HG02870 (cell line): ENCODE results near the gene NANS.
A peak's percentile ranks its signal among the peaks of the same experiment; 100 is the strongest.
"Not testable (repeated sequence)": the region's sequence is repeated elsewhere in the genome, so short reads cannot be mapped to it uniquely, and the experiment has no call there.

Source experiments
- ATAC-seq: cut with Tn5 transposase; IDR thresholded peaks from one replicate; pipeline ENCODE4 v1.9.1; 2021; ENCODE audit warnings: mild to moderate bottlenecking, moderate library complexity; ENCODE audit not compliant: unreplicated experiment

The NANS gene

DNA sequence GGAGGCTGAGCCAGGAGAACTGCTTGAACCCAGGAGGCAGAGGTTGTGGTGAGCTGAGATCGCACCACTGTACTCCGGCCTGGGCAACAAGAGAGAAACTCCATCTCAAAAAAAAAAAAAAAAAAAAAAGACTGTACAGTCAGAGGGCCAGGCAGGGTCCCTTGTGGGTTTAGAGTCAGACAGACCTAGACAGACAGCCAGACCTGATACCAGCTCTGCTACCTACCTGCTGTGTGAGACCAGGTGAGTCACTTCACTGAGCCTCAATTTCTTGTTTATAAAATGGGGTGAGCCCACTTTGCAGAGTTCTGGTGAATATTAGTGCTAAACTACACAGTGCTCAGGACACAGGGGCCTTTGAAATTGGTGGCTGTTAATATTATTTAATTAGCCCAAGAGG, 42.8 kb downstream of the NANS start:
- ATAC-seq: no peak

DNA sequence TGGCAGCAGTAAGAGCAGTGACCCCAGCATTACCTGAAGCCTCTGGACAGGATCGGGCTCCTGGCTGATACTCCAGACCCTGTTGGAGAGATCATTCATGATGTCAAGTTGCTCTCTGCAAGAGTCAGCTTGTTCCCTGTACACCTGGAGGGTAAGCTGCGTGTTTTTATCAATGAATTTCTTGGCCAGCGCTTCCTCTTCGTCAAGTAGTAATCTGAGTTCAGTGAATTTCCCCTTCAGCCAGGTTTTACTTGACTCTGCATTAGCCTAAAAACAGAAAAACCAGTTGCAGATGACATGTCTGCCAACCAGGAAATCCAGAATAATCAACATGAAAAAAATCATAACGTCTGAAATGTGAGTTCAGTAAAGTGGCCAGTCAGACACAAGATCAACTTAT, 43.4 kb downstream of the NANS start:
- no peak for ATAC-seq

DNA sequence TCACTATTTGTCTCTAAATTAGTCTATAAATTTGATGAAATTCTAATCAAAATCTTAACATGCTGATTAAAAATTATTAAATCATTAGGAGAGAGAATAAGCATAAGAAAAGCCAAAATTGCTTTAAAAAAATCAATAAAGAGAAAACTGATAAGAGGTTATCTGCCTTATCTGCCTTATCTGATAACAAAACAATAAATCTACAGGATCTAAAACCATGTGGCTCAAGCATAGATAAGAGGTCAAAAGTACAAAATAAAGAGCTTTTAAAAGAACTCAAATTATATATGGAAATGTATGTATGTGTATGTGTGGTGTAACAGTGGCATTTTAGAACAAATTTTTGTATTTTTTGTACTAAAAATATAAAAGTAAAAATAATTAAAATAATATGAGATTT, 43.9 kb downstream of the NANS start:
- no peak for ATAC-seq

GRCh38 chr9:98101416-98101815, 44.9 kb downstream of the NANS start:
- no peak for ATAC-seq

- ATAC-seq: peak; percentile 90
These were observed 45.3 kb downstream of the NANS start for GRCh38 chr9:98101868-98102273.

- no peak for ATAC-seq
These were observed 47.9 kb downstream of the NANS start for GRCh38 chr9:98104445-98104881.

DNA sequence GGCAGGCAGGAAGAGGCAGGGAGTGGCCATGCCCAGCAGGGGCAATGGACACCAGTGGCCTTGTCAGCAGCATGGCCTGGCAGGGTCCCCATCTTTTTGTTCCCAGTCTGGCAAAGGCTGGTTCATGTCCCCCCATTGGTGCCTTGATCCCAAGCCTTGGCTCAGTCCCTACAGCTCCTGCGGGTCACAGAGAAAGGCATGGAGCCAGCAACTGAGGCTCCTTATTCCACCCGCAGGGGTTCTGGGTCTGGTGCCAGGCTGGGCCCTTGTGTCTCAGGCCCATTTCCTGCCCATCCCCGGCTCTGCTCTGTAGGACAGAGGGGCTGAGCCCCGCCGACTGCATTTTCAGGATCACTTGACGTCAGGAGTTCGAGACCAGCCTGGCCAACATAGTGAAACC, 48.5 kb downstream of the NANS start:
- no peak for ATAC-seq

DNA sequence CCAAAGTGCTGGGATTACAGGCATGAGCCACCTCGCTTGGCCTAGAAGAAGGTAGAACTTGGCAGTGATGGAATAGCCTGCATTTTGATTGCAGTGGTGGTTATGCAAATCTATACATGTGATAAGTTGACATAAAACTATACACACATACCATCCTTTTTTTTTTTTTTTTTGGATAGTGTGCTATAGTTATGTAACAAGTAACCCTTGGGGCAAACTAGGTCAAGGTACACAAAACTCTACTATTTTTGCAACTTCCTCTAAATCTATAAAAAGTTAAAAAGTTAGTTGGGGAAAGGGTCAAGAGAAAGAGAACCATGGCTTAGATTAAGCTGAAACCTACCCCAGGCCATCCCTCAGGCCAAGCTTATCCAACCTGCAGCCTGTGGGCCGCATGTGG, 51.4 kb downstream of the NANS start:
- ATAC-seq: peak; percentile 9

DNA sequence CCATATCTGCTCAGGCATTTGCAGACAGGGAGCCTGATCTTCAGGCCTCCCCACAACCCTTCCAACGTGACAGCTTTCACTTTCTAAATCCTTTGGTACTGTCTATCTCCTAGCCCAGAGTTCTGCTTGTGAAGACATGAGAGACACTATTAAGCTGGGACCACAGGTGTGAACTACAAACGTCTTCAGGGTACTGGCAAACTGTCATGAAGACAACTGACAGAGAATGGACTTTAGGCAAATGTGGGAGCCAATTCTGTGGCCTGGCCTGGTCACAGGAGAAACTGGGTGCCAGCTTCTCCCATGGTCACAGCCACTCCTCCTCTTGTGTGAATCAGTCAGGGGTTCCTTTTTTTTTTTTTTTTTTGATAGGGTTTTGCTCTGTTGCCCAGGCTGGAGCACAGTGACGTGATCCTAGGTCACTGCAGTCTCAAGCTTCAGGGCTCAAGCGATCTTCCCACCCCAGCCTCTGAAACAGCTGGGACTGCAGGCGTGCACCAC, 52.0 kb downstream of the NANS start:
- peak; percentile 76 for ATAC-seq

GRCh38 chr9:98109052-98109451, 52.5 kb downstream of the NANS start:
- no peak for ATAC-seq

- ATAC-seq: not testable (repeated sequence)
These were observed 60.6 kb downstream of the NANS start for GRCh38 chr9:98117097-98117496.

DNA sequence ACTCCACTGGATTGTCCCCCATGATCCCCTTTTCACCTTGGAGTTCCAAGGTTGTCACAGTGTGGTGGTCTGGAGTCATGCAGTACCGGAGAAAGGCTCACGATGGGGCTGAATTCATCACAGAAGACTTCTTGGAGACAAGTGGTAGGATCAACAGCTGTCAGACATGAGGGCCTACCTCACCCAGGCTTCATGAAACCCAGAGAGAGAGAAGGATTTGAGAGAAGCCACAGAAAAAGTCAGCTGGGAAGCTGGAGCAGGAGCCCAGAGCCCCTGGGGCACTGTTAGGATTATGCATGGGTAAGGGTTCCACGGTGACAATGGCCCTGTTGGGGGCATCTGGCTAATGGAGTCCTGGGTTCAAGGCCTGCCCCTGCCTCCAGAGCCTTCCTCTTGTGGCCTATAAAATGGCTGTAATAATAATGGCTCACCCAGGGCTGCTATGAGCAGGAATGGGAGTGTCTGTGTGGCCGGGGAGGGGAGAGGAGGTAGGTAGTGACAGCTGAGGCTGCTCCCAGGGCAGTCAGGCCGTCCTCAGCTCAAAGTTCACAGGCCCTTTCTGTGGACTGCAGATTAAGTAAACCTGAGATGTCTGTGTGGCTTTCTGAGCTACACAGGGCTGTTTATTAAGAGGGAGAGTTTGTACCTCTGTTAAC, 61.6 kb downstream of the NANS start:
- peak; percentile 67 for ATAC-seq

- peak; percentile 39 for ATAC-seq
These were observed 62.4 kb downstream of the NANS start, which contains the start of gene TRIM14 for GRCh38 chr9:98118640-98119601. TSS of gene TRIM14 (minus strand) at chr9:98119222. CDS start at chr9:98119188, 34 bp downstream.

DNA sequence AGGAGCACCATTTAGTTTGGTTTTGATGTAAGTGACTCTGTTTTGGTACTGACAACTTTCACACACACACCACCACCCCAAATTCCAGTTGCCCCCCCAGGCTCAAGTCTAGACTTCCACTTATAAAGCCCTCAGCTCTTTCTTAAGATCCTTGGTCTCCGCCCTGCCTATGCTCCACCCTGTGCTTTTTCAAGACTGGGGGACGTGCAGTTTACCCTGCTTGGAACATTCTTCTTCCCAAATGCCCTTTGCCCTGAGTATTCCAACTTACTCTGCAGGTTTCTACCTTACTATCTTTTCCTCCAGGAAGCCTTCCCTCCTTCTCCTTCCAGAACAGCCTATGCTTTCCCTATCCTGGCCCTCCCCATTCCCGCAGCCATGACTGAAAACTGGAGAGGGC, 63.9 kb downstream of the NANS start:
- no peak for ATAC-seq

DNA sequence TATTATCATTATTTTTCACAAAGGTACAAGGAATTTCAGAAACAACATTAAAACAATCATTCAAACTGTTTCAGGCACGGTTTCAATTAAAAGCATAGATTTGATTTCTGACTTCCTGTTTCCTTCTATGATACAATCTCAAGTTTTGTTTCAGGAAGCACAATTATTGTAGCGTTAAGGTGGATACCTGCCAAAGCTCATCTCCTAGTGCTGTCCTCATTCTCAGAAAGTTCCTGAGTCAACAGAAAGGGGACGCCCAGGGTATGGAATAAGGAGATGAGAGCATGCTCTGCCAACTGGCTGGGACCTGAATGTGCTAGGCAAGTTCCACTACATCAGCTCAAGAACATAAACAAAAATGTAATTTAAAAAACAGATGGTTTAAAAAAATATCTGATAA, 64.5 kb downstream of the NANS start:
- no peak for ATAC-seq

- not testable (repeated sequence) for ATAC-seq
These were observed 67.6 kb downstream of the NANS start for GRCh38 chr9:98124091-98124490.

DNA sequence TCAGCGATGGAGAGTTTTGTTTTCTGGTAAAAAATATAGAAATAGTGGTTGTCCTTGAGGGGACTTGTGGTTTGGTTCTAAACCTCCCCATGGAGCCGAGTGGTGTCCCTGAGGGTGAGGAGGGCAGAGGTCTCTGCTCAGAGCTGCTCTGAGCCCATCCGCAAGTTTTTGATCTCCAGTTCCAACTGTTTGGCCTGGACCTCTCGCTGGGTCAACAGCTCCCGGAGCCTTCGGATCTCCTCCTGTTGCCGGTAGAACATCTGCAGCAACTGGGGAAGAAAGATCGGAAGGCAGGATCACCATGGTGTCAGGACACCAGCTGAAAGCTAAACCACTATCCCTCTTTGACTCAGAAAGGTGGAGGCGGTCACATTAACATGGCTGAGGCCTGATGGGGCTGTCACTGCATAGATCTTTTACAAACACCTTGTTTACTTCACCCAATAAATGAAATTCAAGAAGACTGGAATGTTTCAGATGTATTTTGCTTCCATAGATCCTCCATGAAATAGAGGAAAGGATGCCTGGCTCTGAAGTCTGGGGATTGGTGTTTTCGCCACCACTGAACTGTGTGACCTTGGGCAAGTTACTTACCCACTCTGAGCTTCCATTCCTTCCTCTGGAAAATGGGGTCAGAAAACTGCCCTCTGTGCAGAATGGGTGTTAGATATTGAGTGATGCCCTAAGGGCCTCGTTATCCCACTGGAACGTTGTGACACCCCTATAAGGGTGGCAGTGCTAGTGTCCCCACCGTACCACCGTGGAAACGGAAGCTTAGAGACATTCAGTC, 68.3 kb downstream of the NANS start:
- ATAC-seq: no peak

GRCh38 chr9:98127226-98127625, 70.7 kb downstream of the NANS start:
- ATAC-seq: no peak

DNA sequence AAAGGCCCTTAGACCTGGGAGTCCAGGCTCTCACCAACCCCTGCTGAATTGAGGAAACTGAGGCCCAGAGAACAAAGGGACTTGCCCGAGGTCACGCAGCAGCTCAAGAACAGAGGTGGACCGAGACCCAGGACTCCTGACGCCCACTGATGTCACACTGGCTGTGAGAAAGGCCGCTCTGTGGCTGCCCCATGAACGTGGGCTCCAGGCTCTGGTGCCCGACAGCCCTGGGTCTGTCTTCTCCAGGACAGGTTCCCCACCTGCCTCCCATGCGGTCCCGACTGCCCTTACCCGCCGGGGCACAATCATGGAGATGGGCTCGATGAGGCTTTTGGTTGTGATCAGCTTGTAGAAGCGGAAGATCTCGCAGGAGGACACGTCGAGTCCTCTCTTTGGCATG, 71.8 kb downstream of the NANS start:
- no peak for ATAC-seq

DNA sequence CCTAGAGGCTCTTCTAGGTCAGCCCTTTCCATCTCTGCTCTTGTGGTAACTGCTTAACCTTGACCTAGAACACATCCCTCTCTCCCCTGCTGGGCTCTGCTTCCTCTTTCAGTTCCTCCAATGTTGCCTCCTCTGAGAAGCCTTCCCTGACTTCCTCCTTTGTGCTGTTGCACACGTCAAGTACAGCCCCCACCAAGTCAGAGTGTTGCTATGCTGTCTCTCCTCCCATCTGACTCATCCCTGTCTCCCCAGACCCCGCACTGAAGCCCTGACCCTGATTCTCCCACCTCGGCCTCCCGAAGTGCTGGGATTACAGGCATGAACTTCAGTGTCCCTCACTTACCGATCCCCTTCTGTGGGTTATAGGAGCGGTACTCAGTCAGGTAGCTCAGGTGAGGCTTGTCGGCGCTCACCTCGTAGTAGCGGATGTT, 72.9 kb downstream of the NANS start:
- ATAC-seq: peak; percentile 81

- not testable (repeated sequence) for ATAC-seq
These were observed 73.5 kb downstream of the NANS start for GRCh38 chr9:98130060-98130459.
